NCI-H748 treated with DMSO at 0.1 percent for 48 hours (cell line): ENCODE data around the gene KRTAP5-6.

Source experiments
- DNase-seq: peaks from one replicate; lab custom pipeline; 2025; lab: John Stamatoyannopoulos, UW

Gene KRTAP5-6

DNA sequence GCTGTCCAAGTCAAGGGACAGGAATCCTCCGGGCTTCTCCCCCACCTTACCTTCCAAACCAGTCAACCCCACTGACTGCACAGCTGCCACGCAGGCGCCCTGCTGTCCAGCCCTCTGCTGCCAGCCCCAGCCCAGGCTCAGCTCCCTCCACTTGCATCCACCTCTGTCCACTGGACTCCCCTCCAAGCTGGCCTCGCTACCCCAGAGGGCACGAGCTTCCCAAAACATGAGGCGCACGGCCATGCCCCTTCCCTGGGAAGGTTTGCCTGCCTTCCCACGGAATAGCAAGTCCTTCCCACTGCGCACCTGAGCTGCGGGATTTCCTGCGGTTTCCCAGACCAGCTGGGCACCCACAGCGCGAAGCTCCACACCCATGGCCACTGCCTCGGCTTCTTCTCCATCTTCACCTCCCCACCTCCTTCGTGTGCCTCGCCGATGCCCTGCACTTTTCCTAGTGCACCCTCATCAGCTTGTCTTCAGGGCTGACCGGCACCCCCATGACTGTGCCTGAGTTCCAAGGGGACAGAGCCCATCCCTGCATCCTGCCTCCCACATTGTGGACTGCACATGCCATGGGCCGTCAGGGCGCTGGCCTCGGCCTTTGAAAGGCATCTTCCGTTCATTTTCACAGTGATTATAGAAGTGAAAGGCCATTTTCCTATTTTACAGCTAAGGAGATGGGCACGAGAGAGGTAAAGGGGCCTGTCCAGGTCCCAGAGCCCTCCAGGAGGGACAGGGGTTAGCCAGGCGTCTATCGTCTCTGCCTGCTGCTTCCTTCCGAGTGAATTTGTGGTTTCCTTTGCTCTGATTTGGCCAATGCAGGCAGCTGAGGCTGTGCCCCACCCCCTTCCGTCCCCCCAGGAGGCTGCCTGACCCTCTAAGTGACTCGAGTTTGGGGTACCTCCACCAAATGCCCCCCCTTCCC lies 37.0 kb downstream of the KRTAP5-6 start:
- DNase-seq = no peak

GRCh38 chr11:1734641-1735081 lies 37.7 kb downstream of the KRTAP5-6 start:
- DNase-seq = no peak

- DNase-seq = no peak
Observed at GRCh38 chr11:1735271-1735670, 38.3 kb downstream of the KRTAP5-6 start.

- DNase-seq = no peak
Observed at GRCh38 chr11:1736447-1736992, 39.5 kb downstream of the KRTAP5-6 start.

- DNase-seq = no peak
Observed at GRCh38 chr11:1737080-1737757, 40.2 kb downstream of the KRTAP5-6 start.

DNA sequence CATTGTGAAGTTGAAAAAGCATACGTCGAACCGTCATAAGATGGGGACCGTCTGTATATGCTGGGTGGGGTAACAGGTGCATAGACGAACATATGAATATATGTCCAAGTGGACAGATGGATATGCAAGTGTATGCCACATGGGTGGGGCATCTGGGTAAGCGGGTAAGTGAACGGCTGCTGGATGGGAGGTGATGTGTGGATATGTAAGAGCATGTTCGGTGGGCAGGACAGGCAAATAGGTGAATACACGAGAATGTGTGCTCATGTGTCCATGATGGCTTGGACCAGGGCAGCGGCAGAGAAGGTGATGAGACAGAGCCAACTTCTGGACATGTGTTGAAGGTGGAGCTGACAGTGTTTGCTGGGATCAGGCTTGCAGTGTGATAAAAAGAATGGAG lies 41.4 kb downstream of the KRTAP5-6 start:
- DNase-seq = no peak

DNA sequence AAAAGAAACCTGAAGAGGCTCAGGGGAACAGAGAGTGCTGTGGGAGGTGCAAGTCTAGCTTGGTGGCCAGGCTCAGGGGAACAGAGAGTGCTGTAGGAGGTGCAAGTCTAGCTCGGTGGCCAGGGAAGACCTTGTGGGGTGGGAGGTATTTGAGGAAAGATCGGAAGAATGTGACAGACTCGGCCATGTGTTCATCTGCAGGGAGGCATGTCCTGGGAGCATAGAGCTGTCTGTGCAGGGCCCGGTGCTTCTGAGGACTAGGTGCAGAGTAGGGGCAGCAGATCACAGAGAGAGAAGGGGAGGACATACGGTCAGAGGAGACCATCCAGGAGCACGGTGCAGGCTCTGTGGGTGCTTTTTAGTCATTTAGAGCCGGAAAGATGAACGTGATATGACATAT lies 42.6 kb downstream of the KRTAP5-6 start:
- DNase-seq = no peak

DNA sequence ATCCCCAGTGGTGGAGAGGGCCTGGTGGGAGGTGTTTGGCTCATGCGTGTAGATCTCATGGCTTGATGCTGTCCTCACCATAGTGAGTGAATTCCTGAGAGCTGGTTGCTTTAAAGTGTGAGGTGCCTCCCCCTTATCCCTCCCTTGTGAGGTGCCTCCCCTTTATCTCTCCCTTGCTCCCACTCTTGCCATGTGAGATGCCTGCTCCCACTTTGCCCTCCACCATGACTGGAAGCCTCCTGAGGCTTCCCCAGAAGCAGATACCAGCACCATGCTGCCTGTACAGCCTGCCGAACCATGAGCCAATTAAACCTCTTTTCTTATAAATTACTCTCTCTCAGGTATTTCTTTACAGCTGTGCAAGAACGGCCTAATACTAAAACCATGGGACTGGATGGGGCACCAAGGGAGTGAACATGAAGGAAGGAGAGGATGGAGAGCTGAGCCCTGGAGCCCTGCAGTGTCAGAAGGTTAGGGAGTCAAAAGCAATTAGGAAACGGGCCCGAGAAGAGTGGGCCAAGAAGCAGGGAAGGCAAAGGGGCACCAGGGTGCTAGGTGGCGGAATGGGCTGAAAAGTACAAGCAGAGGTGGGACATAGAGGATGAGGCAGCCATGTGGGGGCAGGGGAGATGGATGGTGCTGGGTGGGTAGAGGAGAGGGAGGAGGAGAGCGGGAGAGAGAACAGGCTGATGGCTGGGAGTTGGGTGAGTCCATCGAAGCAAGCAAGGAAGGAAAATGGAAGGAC lies 44.0 kb downstream of the KRTAP5-6 start:
- DNase-seq = no peak

DNA sequence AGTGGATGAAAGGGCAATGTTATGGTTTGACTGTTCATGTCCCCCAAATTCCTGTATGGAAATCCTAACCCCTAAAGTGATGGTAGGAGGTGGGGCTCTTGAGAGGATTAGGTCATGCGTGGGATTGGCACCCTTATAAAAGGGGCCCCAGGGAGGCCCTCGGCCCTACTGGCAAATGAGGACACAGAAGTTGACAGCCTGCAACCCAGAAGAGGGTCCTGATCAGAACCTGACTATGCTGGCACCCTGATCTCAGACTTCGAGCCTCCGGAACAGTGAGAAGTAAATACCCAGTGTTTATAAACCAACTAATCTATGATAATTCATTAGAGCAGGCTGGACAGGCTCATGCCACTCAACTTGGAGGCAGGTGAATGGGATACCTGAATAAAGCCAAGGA lies 44.7 kb downstream of the KRTAP5-6 start:
- DNase-seq = no peak

GRCh38 chr11:1742371-1742770 lies 45.4 kb downstream of the KRTAP5-6 start:
- DNase-seq = no peak

DNA sequence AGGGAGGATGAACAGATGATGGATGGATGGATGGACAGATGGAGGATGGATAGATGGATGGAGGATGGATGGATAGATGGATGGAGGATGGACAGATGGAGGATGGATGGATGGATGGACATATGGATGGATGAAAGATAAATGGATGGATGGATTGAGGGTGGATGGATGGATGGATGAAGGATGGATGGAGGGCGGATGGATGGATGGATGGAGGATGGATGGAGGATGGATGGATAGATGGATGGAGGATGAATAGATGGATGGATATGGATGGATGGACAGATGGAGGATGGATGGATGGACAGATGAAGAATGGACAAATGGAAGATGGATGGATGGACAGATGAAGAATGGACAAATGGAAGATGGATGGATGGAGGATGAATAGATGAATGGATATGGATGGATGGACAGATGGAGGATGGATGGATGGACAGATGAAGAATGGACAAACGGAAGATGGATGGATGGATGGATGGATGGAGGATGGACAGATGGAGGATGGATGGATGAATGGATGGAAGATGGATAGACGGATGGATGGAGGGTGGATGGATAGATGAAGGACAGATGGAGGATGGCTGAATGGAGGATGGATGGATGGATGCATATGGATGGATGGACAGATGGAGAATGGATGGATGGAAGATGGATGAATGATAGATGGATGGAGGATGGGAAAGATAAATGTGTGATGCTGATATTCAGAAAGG lies 46.0 kb downstream of the KRTAP5-6 start:
- no peak for DNase-seq

DNA sequence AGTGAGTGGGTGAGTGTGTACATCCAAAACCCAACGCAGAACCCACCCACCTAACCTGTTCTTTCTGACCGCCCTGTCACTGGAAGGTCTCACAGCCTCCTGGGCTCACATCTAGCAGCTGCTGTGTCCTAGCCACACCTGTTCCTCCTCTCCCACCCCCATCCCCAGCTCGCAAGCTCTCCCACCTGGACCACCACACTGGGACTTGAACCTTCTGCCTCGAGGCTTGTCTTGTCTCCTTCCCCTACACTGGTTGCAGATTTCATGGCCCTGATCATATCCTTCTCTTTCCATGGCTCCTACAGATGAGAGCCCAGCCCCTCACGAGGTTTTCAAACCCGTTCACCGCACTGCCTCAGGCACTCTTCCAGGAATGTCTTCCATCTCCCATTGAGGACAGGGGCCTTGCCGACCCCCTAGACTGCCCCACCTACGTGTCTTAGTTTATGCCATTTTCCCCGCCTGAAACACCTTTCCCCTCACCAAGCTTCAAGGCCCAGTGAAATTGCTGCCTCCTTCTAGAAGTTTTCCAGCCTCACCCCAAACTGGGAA lies 46.7 kb downstream of the KRTAP5-6 start:
- no peak for DNase-seq

DNA sequence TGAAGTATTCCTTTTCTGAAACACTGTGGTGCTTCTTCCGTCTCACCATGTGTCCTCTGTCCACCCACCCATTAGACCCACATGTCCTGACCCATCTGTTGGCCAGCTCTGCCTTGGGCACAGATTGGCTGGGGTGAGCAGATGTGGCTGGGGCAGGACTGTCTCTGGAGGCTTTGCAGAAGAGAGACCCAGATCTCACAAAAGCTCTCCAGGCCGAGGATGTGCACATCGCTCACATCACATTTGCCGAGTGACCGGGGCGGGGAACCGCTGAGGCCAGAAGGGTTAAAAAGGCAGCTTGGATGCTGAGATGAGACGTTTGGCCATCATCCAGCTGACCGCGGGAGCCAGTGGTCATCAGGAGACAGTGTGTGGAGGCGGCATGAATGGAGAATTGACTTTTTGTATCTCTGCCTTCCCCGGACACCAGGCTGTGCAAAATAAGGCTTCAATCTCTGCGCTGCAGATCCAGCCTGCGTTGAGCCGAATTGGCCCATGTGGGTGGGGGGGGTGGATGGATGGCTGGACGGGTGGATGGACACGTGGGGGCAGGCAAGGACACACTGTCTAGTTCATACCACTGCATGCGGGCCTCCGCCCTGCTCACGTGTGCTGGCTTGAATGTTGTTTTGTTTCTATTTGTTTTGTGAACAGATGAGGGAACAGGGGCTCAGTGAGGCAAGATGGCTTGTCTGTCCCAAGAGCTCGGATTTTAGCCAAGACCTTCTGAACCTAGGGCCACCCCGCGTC lies 47.3 kb downstream of the KRTAP5-6 start:
- DNase-seq = no peak

DNA sequence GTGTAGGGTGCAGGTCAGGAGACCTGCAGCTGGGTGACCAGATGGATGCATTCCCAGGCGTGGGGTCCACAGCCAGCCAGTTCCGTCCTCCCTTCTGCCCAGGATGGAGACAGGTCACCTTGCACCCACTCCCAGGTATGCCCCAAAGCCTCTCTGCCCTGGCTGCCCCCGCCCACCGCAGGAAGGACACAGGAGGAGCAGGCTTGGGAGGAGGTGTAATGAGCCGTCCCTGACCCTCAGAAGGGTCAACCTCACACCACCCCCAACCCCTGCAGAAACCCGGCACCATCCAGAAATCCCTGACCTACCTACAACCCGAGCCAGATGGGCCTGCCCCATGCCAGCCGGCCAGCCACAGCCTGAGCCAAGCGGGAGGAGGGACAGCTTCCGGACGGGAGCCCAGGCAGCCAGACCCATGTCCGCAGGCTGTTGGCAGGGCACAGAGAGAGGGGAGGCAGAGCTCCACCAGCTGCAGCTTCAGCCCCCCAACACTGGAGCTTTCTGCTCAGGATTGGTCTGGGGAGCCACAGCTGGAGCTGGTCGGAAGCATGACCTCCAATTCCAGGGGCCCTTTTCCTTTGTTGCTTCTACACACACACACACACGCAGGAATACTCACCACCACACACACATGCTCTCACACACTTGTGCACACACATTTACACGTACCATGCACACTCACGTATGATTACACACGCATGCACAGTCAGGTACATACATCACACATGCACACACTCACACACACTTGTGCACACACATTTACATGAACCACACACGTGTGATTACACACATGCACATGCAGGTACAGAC lies 48.1 kb downstream of the KRTAP5-6 start:
- no peak for DNase-seq

- no peak for DNase-seq
Observed at GRCh38 chr11:1745701-1746320, 48.8 kb downstream of the KRTAP5-6 start.

DNA sequence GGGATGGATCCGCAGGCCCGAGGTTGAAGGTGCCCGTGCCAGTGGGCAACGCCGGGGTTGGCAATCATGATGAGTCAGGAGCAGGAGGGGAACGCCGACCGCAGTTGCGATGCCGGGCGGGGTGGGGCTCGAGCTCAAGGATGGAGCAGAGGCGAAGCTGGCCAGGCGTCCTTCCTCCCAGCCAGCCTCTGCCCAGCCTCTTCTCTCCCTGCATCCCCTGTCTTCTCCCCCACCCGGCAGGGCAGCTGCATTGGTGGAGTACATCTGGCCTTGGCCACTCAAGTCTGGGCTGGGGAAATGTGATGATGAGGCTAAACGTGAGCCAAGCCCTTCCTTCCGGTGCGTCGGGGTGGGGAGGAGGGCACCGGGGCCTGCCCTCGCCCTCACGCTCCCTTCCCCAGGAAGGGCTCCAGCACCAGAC lies 49.5 kb downstream of the KRTAP5-6 start:
- DNase-seq = no peak

DNA sequence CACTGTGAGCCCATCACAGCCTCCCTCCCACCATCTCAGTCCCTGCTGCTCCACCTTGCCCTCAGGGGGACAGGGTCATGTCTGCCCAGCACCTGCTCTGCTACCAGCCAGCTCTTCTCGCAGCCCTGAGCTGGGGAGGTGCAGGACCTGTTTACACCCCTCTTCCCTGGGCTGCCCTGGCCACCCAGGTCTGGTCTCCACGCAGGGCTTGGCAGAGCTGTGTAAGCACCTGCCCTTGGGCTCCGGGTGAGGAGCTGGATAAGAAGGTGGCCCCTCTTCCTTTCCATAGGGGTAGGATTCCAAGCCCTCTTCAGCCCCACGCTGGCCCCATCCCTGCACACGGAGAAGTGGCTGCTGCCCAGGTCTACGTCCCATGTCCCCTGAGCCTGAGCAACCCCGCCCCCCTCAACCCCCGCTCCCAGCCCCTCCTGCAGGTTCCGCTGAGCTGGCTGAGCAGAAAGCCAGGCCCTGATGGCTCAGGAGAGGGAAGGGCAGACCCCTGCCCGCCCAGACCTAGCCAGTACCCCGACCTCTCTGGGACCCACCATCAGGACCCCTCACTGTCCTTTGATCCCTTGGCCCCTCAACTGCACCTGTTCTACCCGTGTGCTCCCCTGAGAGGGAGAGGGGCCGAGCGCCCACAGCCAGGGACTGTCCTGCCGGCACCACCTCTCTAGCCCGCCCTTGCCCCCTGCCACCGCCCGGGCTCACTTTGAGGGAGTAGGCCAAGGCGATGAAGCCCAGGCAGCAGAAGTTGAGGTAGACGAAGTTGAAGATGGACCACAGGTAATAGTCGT lies 50.2 kb downstream of the KRTAP5-6 start:
- no peak for DNase-seq
